GM12873 (cell line): ENCODE measurements around the gene ADH6.

ENCODE experiments used
- CTCF ChIP-seq: IDR thresholded peaks from 2 replicates; pipeline ENCODE4 v1.5.1; 2012; ENCODE audit warnings: low read depth, mild to moderate bottlenecking, moderate library complexity, low read length, control low read depth; ENCODE audit not compliant: insufficient read depth; ENCODE audit errors: missing control alignments

ADH6 gene

GRCh38 chr4:99219479-99219878 is 433 bp upstream of the ADH6 start:
- no peak for TF ChIP-seq CTCF

GRCh38 chr4:99215521-99215920 is 3.5 kb downstream of the ADH6 start:
- TF ChIP-seq CTCF, result no peak

- no peak for TF ChIP-seq CTCF
Measured at GRCh38 chr4:99210789-99211188, 8.3 kb downstream of the ADH6 start.

GRCh38 chr4:99209671-99210070 is 9.4 kb downstream of the ADH6 start:
- TF ChIP-seq CTCF, result no peak

GRCh38 chr4:99208719-99209075 is 10.3 kb downstream of the ADH6 start:
- TF ChIP-seq CTCF, result no peak

- no peak for TF ChIP-seq CTCF
Measured at GRCh38 chr4:99207911-99208718, 10.9 kb downstream of the ADH6 start.

GRCh38 chr4:99207069-99207743 is 11.8 kb downstream of the ADH6 start:
- TF ChIP-seq CTCF, result no peak
